CD4-positive, alpha-beta T cell treated with Interferon gamma for 1 hour (primary cell): ENCODE measurements around the gene VKORC1L1.
"Not testable (repeated sequence)": the region's sequence is repeated elsewhere in the genome, so short reads cannot be mapped to it uniquely, and the experiment has no call there.

Experiments
- DNase-seq: peaks from one replicate; pipeline ENCODE4 v3.0.0-alpha.2; 2020

VKORC1L1 gene

DNA sequence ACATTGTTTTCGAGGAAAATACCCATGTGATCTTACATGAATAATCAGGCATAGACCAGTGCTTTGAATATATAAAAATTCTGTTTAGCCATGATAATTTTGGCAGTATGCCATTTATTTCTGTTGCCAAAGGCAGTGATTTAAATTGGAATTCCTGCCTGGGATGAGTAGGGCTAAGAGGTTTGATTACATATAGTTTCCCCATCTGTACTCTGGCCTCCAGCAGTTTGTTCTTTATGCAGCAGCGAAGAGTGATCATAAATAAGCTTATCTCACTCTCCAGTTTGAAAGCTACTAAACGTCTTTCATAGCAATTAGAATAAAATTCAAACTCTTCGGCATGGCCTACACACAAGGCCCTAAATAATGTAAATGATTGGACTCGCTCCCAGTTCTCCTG, 72.9 kb downstream of the VKORC1L1 start:
- DNase-seq = not testable (repeated sequence)

GRCh38 chr7:65946904-65947303, 74.0 kb downstream of the VKORC1L1 start:
- DNase-seq = no peak

DNA sequence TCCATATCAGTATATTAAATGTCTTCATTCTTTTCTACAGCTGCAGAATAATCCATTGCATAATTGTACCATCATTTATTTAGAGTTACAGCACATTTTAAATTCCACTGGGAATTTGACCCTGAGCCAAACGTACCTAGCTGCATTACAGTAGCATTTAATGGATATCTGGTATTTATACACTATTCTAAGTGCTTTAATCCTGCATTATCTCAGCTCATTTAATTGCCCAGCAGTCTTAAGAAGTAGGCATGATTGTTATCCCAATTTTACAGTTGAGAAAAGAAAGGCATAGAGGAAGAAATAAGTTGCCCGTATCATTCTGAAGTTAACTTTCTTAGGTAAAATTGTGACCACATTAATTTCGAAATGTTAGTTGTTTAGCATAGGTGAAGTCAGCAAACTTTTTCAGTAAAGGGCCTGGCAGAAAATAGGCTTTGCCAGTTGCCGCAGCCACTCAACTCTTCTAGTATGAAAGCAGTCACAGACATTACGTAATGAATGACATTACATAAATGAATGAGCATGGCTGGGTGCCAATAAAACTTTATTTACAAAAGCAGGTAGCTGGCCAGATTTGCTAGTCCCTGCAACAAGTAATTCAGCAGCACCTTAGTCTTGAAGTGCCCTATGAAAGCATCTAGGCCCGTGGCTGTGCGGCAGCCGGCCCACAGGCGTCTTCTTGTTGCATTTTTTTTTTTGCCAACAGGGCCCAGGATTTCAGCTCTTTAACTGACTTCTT, 79.1 kb downstream of the VKORC1L1 start:
- no peak for DNase-seq

DNA sequence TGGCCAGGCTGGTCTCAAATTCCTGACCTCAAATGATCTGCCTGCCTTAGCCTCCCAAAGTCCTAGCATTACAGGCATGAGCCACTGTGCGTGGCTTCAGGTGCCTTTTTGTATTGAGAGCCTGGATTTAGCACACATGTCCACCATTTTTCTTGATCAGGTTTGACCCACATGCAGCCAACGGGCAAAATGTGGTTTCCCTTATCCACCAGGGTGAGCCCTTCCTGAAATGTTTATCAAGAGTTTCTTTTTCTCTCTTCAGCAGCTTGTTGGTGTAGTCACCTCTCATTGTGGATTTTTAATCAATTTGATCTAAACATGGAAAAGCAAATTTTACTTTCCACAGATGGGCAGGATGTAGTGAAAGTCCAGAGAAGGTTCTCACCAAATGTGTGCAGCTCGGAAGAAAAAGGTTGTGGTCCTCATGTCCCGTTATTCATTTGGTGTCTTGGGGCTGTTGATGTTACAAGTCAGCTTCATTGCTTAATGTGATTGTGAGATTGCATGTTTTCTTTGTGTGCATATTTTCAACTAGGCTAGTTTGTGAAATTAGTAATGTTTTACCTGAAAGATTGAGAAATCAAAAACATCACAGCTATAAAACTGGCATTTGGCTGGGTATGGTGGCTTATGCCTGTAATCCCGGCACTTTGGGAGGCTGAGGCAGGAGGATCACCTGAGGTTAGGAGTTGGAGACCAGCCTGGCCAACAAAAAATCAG, 80.3 kb downstream of the VKORC1L1 start:
- no peak for DNase-seq

- no peak for DNase-seq
Observed at GRCh38 chr7:65953890-65954450, 81.1 kb downstream of the VKORC1L1 start.

DNA sequence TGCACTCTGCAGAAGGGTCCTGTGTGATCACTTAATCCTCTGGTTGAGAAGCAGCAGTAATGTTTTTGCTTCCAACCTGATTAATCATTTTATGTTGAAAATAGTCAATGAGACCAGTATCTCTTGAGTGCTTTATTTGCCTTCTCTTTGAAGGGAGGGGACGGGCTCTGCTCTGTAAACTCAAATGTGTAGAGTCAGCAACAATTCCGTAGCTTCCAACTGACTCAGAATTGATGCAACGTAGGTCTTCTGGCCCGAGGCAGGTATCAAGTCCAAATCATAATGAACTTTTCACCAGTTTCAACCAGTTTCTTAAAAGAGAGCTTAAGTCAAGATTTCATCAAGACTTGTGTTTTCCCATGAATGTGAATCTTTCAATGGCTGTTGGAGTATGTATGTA, 82.8 kb downstream of the VKORC1L1 start:
- no peak for DNase-seq

GRCh38 chr7:65960351-65961074, 87.6 kb downstream of the VKORC1L1 start:
- no peak for DNase-seq

- DNase-seq = no peak
Observed at GRCh38 chr7:65962033-65962432, 89.2 kb downstream of the VKORC1L1 start.

DNA sequence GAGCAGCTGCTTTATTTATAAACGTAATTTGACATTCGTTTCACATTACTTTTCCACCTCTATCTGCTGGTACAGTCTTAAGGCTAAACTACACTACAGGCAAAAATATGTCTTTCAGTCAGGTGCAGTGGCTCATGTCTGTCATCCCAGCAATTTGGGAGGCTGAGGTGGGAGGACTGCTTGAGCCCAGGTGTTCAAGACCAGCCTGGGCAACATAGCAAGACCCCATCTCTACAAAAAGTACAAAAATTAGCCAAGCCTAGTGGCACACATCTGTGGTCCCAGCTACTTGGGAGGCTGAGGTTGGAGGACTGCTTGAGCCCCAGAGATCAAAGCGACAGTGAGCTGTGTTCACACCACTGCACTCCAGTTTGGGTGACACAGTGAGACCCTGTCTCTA, 91.8 kb downstream of the VKORC1L1 start:
- not testable (repeated sequence) for DNase-seq

DNA sequence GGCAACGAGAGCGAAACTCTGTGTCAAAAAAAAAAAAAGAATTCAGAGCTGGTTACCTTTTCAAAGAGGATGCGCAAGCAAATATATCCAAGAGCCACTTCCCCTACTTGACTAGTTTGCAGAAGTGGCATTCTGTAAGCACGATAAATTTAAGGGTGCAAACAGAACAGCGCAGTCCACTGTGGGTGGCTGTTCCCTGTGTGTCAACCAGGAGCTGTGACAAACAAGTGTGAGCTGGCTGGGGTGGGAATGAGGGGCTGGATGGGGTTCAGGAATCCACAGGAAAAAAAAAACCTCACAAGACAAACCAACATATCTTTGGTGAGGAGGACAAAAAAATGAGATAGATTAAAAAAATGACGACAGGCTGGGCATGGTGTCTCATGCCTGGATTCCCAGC, 93.3 kb downstream of the VKORC1L1 start:
- DNase-seq = no peak

DNA sequence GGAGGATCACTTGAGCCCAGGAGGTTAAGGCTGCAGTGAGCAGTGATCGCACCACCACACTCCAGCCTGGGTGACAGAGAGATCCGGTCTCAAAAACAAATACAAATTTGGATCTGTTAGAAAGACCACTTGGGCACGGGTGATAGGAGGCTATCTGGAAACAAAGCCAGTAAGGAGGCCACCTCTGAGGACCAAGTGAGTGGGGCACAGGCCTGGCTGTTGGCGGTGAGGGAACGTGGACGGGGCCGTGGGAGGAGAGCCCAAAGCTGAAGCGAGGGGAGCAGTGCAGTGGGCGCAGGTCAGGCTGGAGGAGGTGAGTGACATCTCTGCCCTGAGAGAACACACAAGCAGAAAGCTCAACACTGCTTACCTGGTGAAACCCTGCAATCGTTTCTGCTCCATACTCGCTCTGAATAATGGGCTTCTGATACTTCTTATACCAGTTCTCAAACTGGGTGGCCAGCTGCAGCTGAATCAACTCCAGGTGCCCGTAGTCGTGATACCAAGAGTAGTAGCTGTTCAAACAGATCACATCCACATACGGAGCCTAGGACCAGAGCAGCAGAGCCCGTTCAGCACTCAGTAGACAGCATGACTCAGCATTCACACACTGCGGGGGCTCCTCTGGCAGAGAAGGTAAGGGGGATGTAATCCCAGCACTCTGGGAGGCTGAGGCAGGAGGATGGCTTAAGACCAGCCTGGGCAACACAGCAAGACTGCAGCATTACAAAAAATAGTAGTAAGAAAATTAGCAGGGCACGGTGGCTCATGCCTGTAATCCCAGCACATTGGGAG, 94.7 kb downstream of the VKORC1L1 start:
- DNase-seq = no peak

- no peak for DNase-seq
Observed at GRCh38 chr7:65968256-65969185, 95.6 kb downstream of the VKORC1L1 start.

- DNase-seq = no peak
Observed at GRCh38 chr7:65971021-65971420, 98.1 kb downstream of the VKORC1L1 start.

GRCh38 chr7:65972976-65973375, 100.1 kb downstream of the VKORC1L1 start:
- DNase-seq = no peak

GRCh38 chr7:65974191-65974801, 101.4 kb downstream of the VKORC1L1 start:
- DNase-seq = no peak

DNA sequence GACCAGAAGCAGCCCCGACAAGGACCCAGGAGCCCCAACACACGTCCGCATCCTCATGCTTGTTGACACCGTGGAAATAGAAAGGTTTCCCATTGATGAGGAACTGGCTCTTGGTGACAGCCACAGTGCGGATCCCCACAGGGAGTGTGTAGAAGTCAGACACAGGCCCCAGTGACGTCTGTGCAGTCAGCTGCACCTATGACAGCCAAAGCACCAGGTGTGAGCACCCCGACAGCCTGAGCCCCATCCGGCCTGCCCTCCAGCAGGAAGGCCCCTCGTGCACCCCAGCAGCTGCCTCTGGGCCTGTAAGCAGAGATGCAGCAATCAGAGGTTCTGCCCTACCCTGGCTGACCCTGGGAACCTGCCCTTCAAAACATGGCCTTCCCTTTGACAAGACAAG, 102.0 kb downstream of the VKORC1L1 start:
- DNase-seq = no peak

- DNase-seq = no peak
Observed at GRCh38 chr7:65975814-65976445, 103.1 kb downstream of the VKORC1L1 start.

DNA sequence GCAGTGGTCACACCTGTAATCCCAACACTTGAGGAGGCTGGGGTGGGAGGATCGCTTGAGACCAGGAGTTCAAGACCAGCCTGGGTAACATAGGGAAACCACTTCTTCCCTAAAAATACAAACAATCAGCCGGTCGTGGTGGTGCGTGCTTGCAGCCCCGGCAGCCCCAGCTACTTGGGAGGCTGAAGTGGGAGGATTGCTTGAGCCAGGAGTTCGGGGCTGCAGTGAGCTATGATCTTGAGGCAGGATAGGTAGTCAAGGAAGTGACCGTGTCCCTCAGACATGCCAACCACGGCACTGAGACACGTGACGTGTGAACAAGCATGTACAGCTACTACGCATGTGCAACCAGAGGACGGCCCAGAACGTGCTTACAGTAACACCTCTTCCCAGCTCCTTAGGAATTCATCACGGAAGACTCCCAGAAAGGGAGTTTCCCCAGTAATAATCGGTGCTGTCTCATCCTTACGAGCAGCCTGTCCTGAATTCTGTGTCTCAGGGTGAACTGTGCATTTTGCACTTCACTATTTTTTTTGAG, 103.9 kb downstream of the VKORC1L1 start:
- DNase-seq = no peak

GRCh38 chr7:65978891-65979582, 106.2 kb downstream of the VKORC1L1 start:
- no peak for DNase-seq
